Left kidney (tissue), 2 donors: ENCODE measurements around the gene TCP10L. TPM values are rescaled to one million over a fixed set of nuclear protein-coding genes. Genes with fewer than 3 reads are reported as not detected.
"Not testable (repeated sequence)": the region's sequence is repeated elsewhere in the genome, so short reads cannot be mapped to it uniquely, and the experiment has no call there.

Source experiments
- DNase-seq: peaks from one replicate; pipeline ENCODE4 v3.0.0-alpha.2; 2013
- polyA plus RNA-seq: library from polyadenylated mRNA; unstranded; fragments of 120-200 nt; gene quantifications from one replicate; pipeline ENCODE4 v1.2.1, GENCODE V29; 2013; ENCODE audit not compliant: insufficient read length

TCP10L gene
- polyA plus RNA-seq, 1 donor, result 2.0 TPM

GRCh38 chr21:32587120-32587519, 1.8 kb upstream of the TCP10L start:
- DNase-seq, result no peak

GRCh38 chr21:32585970-32586369, 647 bp upstream of the TCP10L start:
- DNase-seq, result no peak

- no peak for DNase-seq
Observed at GRCh38 chr21:32584472-32584871, 851 bp downstream of the TCP10L start.

GRCh38 chr21:32581732-32582131, 3.6 kb downstream of the TCP10L start:
- no peak for DNase-seq

- DNase-seq, result no peak
Observed at GRCh38 chr21:32580949-32581348, 4.4 kb downstream of the TCP10L start.

GRCh38 chr21:32578107-32578691, 7.1 kb downstream of the TCP10L start:
- no peak for DNase-seq

GRCh38 chr21:32576011-32576410, 9.3 kb downstream of the TCP10L start:
- no peak for DNase-seq

GRCh38 chr21:32574946-32575925, 10.1 kb downstream of the TCP10L start:
- DNase-seq, result no peak

- DNase-seq, result no peak
Observed at GRCh38 chr21:32572574-32573420, 12.5 kb downstream of the TCP10L start.

- no peak for DNase-seq
Observed at GRCh38 chr21:32570456-32570855, 14.9 kb downstream of the TCP10L start.

- DNase-seq, result peak; percentile 91
Observed at GRCh38 chr21:32569261-32570230, 15.8 kb downstream of the TCP10L start.

GRCh38 chr21:32567626-32568025, 17.7 kb downstream of the TCP10L start:
- no peak for DNase-seq

GRCh38 chr21:32566741-32567389, 18.5 kb downstream of the TCP10L start:
- no peak for DNase-seq

- DNase-seq, result no peak
Observed at GRCh38 chr21:32565856-32566465, 19.4 kb downstream of the TCP10L start.

GRCh38 chr21:32562915-32563314, 22.4 kb downstream of the TCP10L start:
- no peak for DNase-seq

- peak; percentile 32 for DNase-seq
Observed at GRCh38 chr21:32562426-32562825, 22.9 kb downstream of the TCP10L start.

GRCh38 chr21:32561476-32561875, 23.8 kb downstream of the TCP10L start:
- DNase-seq, result not testable (repeated sequence)

GRCh38 chr21:32560896-32561295, 24.4 kb downstream of the TCP10L start:
- DNase-seq, result no peak

- no peak for DNase-seq
Observed at GRCh38 chr21:32559006-32559610, 26.2 kb downstream of the TCP10L start.

- DNase-seq, result no peak
Observed at GRCh38 chr21:32558106-32558505, 27.2 kb downstream of the TCP10L start.
